Lung (tissue), 12 donors: ENCODE data around the gene DMXL2. TPM values are rescaled to one million over a fixed set of nuclear protein-coding genes. Genes with fewer than 3 reads are reported as not detected.

Experiments
- ATAC-seq: fragments of 200-7000 bp; cut with Tn5 transposase; one replicate; pipeline ENCODE4 v1.9.1; 2020; ENCODE audit warnings: moderate number of reproducible peaks; ENCODE audit not compliant: insufficient read depth, low FRiP score
- DNase-seq, 3 donors: peaks; one replicate each; pipeline ENCODE4 v3.0.0-alpha.2; 2013 to 2017
- H3K27ac ChIP-seq, 2 donors: one replicate each; pipeline ENCODE4 v1.5.1; 2013; ENCODE audit warnings: mild to moderate bottlenecking in 2 of 2, moderate library complexity in 2 of 2, control low read depth in 1 of 2, inconsistent platforms in 1 of 2, low read depth in 1 of 2, low read length in 1 of 2
- H3K27me3 ChIP-seq, 3 donors: one replicate each; pipeline ENCODE4 v1.5.1; 2013; ENCODE audit warnings: low read length in 2 of 3; ENCODE audit not compliant: control insufficient read depth in 3 of 3, insufficient read depth in 3 of 3
- H3K36me3 ChIP-seq, 4 donors: one replicate each; pipeline ENCODE4 v1.5.1; 2013; ENCODE audit warnings: low read length in 4 of 4, mild to moderate bottlenecking in 1 of 4, moderate library complexity in 1 of 4; ENCODE audit not compliant: control insufficient read depth in 4 of 4, insufficient read depth in 4 of 4
- H3K4me1 ChIP-seq, 5 donors: one replicate each; pipeline ENCODE4 v1.5.1; 2013; ENCODE audit warnings: low read length in 5 of 5, mild to moderate bottlenecking in 2 of 5, moderate library complexity in 1 of 5; ENCODE audit not compliant: control insufficient read depth in 5 of 5, insufficient read depth in 5 of 5
- H3K4me3 ChIP-seq: one replicate; pipeline ENCODE4 v1.5.1; 2013; ENCODE audit warnings: mild to moderate bottlenecking, control low read depth, moderate library complexity
- H3K9ac ChIP-seq, 2 donors: one replicate each; pipeline ENCODE4 v1.5.1; 2013; ENCODE audit warnings: low read length in 2 of 2, control low read depth in 1 of 2; ENCODE audit not compliant: insufficient read depth in 1 of 2
- H3K9me3 ChIP-seq, 4 donors: one replicate each; pipeline ENCODE4 v1.5.1; 2013; ENCODE audit warnings: low read length in 3 of 4, mild to moderate bottlenecking in 1 of 4, moderate library complexity in 1 of 4; ENCODE audit not compliant: control insufficient read depth in 4 of 4, insufficient read depth in 3 of 4
- WGBS, 2 donors: extraction: QIAGEN DNeasy Blood & Tissue Kit; methylation state at CpG; one replicate each; pipeline ENCODE4 v1.1.7; 2013; 5-methylcytosine and 5-hydroxymethylcytosine counted together
- polyA plus RNA-seq, 2 donors: library from polyadenylated mRNA; stranded (reverse); fragments of 200-250 nt; gene quantifications; one replicate each; pipeline ENCODE4 v1.2.1, GENCODE V29; 2013
- total RNA-seq, 2 donors: library from RNA; depleted of rRNA in 1 of 2; stranded (reverse); fragments of >200 nt in 1 of 2; gene quantifications; one replicate each; pipeline ENCODE4 v1.2.1, GENCODE V29; 2014 to 2021
- TF ChIP-seq, protein P1 (sequence below): IDR thresholded peaks from 2 replicates; pipeline ENCODE4 v1.5.1; 2012; ENCODE audit warnings: mild to moderate bottlenecking; ENCODE audit errors: control extremely low read depth, extremely low read depth
- donor health status: control.
- donor health status: control.
- donor health status: Bipolar disorder and iron deficiency.
- donor health status: healthy.
- donor health status: DM: yes; HTN: yes; CAD: no.

Gene DMXL2
- total and polyA plus RNA-seq, 4 donors = 40.9 to 105 (median 75.3) TPM

DNA sequence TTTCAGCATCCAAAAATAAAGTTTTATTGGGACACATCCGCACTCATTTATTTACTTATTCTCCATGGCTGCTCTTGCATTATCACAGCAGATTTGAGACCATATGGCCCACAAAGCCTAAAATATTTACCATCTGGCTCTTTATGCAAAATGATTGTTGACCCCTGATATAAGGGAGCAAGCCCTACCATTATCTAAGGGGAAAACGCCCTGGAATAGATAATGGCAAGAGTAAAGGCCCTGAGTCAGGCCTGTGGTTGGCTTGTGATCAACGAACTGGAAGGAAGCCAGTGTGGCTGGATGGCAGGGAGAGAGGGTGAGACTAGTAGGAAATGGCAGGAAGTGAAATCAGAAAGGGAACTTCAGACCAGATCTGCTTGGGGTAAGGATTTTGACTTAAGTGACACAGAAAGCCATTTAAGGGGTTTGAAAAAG is 24.6 kb upstream of the DMXL2 start:
- Histone ChIP-seq H3K9me3 (no peaks in the 10 kb centered on the region), H3K36me3 (no peaks in the 10 kb centered on the region), H3K4me3 (no peak overlapping the region), H3K4me1 (no peaks in the 10 kb centered on the region), H3K27ac (no peak overlapping the region), H3K9ac (no peak overlapping the region), H3K27me3 (peaks cover 0 to 3% (median 0%) of the 10 kb centered on the region in 3 donors)
- WGBS, 2 donors = 40 to 45% methylated on average over 3 of the region's 3 CpGs
- DNase-seq (peak in 1 of 3 donors; percentile 10), ATAC-seq (no peak)
- TF ChIP-seq, protein P1, sequence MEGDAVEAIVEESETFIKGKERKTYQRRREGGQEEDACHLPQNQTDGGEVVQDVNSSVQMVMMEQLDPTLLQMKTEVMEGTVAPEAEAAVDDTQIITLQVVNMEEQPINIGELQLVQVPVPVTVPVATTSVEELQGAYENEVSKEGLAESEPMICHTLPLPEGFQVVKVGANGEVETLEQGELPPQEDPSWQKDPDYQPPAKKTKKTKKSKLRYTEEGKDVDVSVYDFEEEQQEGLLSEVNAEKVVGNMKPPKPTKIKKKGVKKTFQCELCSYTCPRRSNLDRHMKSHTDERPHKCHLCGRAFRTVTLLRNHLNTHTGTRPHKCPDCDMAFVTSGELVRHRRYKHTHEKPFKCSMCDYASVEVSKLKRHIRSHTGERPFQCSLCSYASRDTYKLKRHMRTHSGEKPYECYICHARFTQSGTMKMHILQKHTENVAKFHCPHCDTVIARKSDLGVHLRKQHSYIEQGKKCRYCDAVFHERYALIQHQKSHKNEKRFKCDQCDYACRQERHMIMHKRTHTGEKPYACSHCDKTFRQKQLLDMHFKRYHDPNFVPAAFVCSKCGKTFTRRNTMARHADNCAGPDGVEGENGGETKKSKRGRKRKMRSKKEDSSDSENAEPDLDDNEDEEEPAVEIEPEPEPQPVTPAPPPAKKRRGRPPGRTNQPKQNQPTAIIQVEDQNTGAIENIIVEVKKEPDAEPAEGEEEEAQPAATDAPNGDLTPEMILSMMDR = no peak

- no peak overlapping the region for H3K9ac ChIP-seq
- H3K27ac ChIP-seq = no peak overlapping the region
- no peak overlapping the region for H3K4me3 ChIP-seq
- no peaks in the 10 kb centered on the region for H3K9me3 ChIP-seq
- H3K27me3 ChIP-seq = peaks cover 0 to 3% (median 0%) of the 10 kb centered on the region in 3 donors
- WGBS, 2 donors = 47 to 62% methylated on average over 1 of the region's 1 CpG
- TF ChIP-seq, protein P1 = no peak
- DNase-seq (no peak), ATAC-seq (no peak)
- no peaks in the 10 kb centered on the region for H3K36me3 ChIP-seq
- H3K4me1 ChIP-seq = peaks cover 0 to 6% (median 0%) of the 10 kb centered on the region in 5 donors
Observed at GRCh38 chr15:51642696-51643095, 20.1 kb upstream of the DMXL2 start.

DNA sequence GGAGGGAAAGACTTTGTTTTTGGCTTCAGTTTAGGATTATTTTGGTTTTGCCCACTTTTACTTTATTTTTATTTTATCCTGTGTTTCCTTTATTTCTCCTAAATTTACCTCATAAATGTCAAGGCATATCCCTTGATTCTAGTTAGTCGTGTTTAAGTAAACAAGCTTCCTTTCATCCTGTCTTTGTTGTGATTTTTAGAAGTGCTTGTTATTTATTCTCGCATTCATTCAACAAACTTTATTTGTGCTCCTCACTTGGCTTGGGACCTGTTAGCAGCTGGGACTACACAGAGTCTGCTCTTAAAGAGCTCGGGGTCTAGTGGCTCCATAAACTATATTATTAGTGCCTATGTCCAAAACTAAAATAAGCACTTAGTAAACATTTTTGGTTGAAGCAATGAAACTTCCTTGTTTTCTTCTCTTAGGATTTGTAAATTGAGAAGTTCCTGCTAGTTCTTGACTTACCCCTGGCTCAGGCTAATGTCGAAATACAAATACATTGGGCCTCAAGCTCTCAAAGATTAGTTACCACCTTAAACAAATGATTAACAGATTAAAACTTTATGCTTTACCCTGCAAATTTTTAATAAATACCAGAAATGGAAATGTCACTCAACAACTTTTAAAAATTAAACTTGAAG is 19.0 kb upstream of the DMXL2 start:
- H3K9ac ChIP-seq = no peak overlapping the region
- peak in 1 of 3 donors; percentile 23 for DNase-seq
- H3K27ac ChIP-seq = no peak overlapping the region
- 35 to 54% methylated on average over 4 of the region's 4 CpGs for whole genome bisulfite sequencing, 2 donors
- no peak for ATAC-seq
- H3K4me1 ChIP-seq = peaks cover 0 to 6% (median 0%) of the 10 kb centered on the region in 5 donors
- no peaks in the 10 kb centered on the region for H3K9me3 ChIP-seq
- no peak overlapping the region for H3K4me3 ChIP-seq
- H3K36me3 ChIP-seq = no peaks in the 10 kb centered on the region
- H3K27me3 ChIP-seq = peaks cover 0 to 3% (median 0%) of the 10 kb centered on the region in 3 donors
- TF ChIP-seq, protein P1 = no peak
